Measurements from ENCODE around the gene AATK. TPM values are rescaled to one million over a fixed set of nuclear protein-coding genes. Genes with fewer than 3 reads are reported as not detected.

Gene AATK
- total RNA-seq, 1 experiment from 2014 or later: 24.2 TPM

DNA sequence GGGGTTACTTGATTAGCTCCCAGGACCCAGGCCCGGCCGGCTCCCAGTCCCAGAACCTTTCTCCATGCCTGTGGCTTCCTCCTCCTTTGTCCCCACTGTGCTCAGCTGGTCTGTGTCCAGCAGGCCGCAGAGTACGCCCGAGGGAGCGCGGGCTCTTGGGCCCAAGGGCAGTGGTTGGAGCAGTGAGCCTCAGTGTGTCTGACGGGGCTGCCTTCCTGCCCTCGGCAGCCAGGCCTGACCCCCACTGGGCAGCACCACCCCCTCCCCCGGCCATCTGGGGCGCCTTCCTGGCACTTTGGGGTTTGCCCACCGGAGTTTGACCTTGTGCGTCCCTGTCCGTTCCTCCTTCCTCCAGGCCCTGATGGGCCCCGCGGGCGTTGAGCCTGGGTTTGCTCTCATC, 63.2 kb downstream of the AATK start:
- no peaks in the 10 kb centered on the region for H3K36me3 ChIP-seq

DNA sequence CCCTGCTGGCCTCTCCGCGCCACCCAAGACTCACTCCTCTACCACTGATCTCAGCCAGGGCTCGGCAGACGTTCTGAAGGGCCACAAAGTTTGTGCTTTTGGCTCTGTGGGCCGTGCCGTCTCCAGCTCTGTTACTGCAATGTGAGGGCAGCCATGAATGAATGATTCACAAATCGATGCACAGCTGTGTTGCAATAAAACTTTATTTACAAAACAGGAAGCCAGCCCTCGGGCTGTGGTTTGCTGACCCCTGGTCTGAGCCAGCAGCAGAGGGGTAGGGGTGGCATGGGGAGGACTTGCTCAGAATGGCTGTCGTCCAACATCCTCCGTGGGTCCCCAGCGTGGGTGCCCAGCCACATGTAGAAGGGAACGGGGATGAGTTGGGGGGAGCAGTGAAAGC, 63.7 kb downstream of the AATK start:
- no peaks in the 10 kb centered on the region for H3K36me3 ChIP-seq
- H3K27me3 ChIP-seq: no peaks in the 10 kb centered on the region
- H3K4me3 ChIP-seq: no peak overlapping the region
- DNase-seq: no peak
- no peaks in the 10 kb centered on the region for H3K9me3 ChIP-seq (replicated peaks)
- peaks cover 9% of the 10 kb centered on the region for H3K4me1 ChIP-seq
- H3K27ac ChIP-seq: no peak overlapping the region

More for the DNA sequence above, 63.2 kb downstream of the AATK start:
- peaks cover 4% of the 10 kb centered on the region for H3K4me1 ChIP-seq
- H3K4me3 ChIP-seq: no peak overlapping the region
- no peaks in the 10 kb centered on the region for H3K9me3 ChIP-seq (replicated peaks)
- no peak for DNase-seq
- H3K27ac ChIP-seq: no peak overlapping the region
- no peaks in the 10 kb centered on the region for H3K27me3 ChIP-seq

DNA sequence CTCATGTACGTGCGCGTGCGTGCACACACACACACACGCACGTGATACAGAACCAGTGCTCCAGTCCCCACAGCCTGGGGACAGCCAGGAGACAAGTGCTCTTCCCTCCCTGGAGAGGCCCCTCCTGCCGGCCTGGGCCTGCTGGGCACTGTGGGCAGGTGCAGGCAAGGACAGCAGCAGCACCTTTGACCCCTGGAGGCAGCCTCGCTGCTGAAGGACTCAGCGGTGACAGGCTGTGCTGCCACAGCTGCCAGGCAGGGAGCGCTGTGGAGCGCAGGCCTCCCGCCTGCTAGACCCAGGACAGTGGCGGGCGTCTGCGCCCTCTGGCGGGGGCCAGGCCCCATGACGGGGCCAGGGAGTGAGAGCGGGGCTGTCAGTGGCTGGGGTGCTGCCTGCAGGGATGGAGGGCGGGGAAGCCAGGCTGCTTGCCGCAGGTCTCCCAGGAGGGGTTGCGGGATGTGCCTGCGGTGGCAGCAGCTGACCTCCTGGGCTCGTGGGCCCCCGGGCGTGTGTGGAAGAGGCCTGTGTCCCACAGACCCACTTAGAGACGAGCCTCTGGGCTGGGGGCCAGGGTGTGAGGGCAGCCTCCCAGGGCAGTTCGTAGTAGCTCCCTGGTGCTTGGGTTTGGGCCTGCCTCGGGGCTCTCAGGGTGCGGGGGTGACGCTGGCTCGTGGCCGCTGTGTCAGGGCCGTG, 64.3 kb downstream of the AATK start:
- DNase-seq: peak; percentile 95 to 97
- H3K27ac ChIP-seq: no peak overlapping the region
- H3K27me3 ChIP-seq: no peaks in the 10 kb centered on the region
- no peaks in the 10 kb centered on the region for H3K9me3 ChIP-seq (replicated peaks)
- no peaks in the 10 kb centered on the region for H3K36me3 ChIP-seq
- H3K4me3 ChIP-seq: no peak overlapping the region
- peaks cover 13% of the 10 kb centered on the region for H3K4me1 ChIP-seq

DNA sequence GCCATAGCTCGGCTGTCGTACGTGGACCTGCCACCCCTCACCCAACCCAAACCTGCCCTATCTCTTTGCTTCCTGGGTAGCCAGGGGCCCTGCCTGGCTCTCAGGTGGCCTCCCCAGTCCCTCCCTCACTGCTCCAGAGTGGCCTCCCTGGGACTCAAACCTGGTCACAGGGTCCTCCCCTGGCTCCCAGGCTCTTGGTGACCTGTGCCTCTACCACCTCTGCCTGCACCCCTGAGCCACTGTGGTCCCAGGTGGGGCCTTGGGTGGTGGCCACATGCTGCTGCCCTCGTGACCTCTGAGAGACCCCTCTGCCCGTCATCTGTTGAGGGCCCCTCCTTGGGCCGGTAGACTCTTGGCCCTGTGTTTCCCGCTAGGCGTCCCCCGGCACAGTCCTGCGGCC, 65.4 kb downstream of the AATK start:
- Histone ChIP-seq H3K36me3 (no peaks in the 10 kb centered on the region), H3K4me1 (peaks cover 24% of the 10 kb centered on the region), H3K27me3 (no peaks in the 10 kb centered on the region), H3K9me3 (replicated peaks) (no peaks in the 10 kb centered on the region), H3K4me3 (no peak overlapping the region), H3K27ac (no peak overlapping the region)
- DNase-seq: no peak

DNA sequence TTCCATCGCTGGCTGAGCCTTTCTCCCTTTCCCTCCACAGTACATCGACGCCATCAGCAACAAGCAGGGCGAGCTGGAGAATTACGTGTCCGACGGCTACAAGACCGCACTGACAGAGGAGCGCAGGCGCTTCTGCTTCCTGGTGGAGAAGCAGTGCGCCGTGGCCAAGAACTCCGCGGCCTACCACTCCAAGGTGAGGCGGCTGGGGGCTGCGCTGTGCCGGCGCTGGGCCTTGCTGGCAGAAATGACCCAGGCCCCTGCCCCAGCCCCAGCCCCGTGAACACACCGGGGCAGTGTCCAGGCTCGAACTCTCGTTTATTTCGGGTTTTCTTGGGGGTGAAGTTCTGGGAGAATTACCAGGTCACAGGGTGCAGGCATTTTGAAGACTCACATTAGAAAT, 66.1 kb downstream of the AATK start:
- Histone ChIP-seq H3K27ac (no peak overlapping the region), H3K4me1 (peaks cover 31% of the 10 kb centered on the region), H3K9me3 (replicated peaks) (no peaks in the 10 kb centered on the region), H3K4me3 (no peak overlapping the region), H3K36me3 (no peaks in the 10 kb centered on the region), H3K27me3 (no peaks in the 10 kb centered on the region)
- no peak for DNase-seq

DNA sequence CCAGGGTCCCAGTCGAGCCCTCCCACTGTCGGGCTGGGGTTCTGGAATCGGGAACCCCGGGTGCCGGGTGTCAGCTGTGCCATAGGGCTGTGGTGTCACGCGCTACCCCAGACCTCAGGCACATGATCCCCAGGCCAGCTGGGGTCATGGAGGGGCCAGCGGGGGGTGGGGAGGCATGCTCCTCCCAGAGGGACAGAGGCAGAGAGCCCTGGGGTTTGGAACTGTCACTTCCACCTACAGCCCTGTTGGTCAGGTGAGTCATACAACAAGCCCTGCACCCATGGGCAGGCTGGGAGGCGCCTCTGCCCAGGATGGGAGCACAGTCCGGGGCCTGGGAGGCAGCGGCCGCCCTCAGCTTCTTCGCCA, 68.1 kb downstream of the AATK start:
- peak overlapping the region; percentile 13 for H3K4me3 ChIP-seq
- H3K4me1 ChIP-seq: peaks cover 39% of the 10 kb centered on the region
- H3K9me3 ChIP-seq (replicated peaks): no peaks in the 10 kb centered on the region
- H3K27ac ChIP-seq: peak overlapping the region; percentile 11
- no peaks in the 10 kb centered on the region for H3K27me3 ChIP-seq
- peak; percentile 63 for DNase-seq
- H3K36me3 ChIP-seq: no peaks in the 10 kb centered on the region

DNA sequence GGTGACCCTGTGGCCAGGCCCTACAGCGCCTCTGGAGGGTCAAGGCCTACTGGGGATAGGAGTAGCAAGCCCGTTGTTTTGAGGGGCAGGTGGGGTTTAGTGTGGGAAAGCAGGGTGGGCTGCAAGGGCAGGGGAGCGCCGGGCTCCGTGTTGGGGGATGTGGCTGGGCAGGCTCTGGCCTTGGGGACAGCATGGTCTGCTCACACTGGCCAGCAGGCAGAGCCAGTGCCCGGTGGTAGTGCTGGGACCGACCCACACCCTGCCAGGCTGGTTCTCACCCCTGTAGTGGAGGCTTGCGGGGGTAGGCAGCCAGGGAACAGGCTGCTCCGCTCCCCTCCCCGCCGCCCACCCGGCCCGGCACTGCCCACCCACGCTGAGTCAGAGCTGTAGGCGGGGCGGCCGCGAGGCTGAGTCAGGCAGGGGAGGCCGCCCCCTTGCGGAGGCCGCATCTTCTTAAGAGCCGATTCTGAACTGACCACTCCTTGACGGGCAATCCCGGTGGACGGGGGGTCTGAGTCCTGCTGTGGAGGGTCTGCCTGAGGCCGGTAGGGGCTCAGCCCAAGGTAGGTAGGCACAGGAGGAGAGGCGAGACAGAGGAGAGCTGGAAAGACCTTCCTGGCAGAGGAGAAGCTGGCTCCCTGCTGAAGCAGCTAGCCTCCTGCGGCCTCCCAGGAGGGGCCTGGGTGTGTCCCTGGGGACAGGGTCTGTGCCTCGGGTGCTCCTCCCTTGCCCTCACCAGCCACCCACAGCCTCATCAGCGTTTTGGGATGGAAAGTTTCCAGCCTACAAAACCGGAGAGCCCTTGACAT, 68.7 kb downstream of the AATK start:
- Histone ChIP-seq H3K9me3 (replicated peaks) (no peaks in the 10 kb centered on the region), H3K27me3 (no peaks in the 10 kb centered on the region), H3K4me1 (peaks cover 39% of the 10 kb centered on the region), H3K27ac (peak overlapping the region; percentile 11), H3K4me3 (peak overlapping the region; percentile 13), H3K36me3 (no peaks in the 10 kb centered on the region)
- peak; percentile 89 to 93 for DNase-seq

DNA sequence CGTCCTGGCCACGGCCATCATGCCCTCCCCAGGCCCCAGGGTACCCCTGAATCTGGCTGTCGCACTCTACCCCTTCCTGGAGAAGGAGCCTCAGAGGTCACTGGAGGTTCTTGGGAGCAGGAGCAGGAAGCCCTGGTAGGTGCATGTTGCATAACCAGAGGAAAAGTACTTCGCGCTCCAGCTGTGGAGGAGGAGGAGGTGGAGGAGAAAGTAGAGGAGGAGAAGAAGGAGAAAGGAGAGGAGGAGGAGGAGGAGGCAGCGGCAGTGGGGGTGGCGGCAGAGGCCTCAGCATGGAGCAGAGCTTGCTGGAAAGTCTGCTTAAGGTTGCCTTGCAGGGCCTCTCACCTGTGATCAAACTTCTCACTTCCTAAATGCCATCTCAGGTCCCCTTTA, 69.3 kb downstream of the AATK start:
- no peak overlapping the region for H3K27ac ChIP-seq
- no peaks in the 10 kb centered on the region for H3K36me3 ChIP-seq
- no peaks in the 10 kb centered on the region for H3K9me3 ChIP-seq (replicated peaks)
- DNase-seq: no peak
- H3K4me3 ChIP-seq: no peak overlapping the region
- H3K27me3 ChIP-seq: no peaks in the 10 kb centered on the region
- peaks cover 39% of the 10 kb centered on the region for H3K4me1 ChIP-seq

DNA sequence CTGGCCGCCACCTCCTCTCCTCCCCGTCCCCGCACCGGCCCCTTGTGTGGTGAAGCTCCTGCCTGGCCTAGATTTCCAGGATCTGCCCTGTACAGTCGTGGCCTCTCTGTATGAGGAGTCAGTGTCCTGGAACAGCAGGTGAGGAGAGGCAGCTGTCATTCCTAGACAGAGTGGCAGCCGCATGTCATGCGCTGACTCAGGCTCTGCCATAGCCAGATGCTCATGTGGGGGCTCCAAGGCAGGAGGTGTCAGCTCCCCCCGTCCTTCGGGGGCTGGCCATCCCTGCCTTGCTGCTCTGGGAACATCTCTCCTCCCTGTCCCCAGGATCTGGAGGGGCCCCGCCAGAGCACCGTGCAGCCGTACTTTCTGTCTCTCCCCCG, 70.6 kb downstream of the AATK start:
- Histone ChIP-seq H3K9me3 (replicated peaks) (no peaks in the 10 kb centered on the region), H3K27me3 (no peaks in the 10 kb centered on the region), H3K4me3 (no peak overlapping the region; the same call in 1 of the 2 replicates), H3K4me1 (peaks cover 47% of the 10 kb centered on the region), H3K27ac (peak overlapping the region; percentile 75), H3K36me3 (no peaks in the 10 kb centered on the region)
- peak; percentile 75 for DNase-seq

DNA sequence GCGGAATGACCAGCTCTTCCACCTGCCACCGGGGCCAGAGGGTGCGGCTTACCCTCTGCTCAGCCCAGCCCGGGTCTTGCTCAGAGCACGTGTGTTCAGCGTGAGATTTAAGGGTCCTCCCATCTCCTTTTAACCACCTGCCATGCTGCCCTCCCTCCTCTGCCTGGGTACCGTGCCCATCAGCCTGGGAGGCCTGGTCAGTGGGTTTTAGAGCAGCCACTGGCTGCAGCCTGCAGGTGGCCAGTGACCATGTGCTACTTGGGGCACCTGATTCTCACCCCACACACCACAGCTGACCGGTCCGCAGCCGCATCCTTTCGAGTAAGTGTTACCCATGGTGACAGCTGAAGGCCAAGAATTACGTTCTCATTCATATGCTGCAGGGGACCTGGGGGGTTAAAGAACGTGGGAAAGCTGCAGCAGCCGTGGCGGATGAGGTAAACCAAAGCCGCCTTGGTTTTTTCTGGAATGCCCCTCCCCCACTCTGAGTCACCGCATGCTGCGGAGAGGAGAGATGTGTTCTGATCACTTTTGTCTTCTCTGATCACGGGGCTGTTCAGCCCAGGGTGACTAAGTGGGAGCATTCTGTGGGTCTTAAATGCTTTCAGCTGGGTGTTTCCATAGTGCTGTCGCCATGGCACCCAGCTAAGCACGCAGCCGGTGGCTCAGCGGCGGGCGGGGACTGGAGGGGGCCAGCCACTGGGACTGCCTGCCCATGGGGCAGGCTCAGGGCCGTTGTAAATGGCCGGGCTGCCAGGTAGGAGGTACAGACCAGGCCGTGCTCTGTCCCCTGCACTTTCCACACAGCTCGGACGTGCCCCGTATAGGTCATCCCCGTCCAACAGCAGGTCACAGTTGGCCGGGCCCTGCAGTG, 71.3 kb downstream of the AATK start:
- Histone ChIP-seq H3K9me3 (replicated peaks) (no peaks in the 10 kb centered on the region), H3K36me3 (no peaks in the 10 kb centered on the region), H3K27ac (peak overlapping the region; percentile 75), H3K27me3 (no peaks in the 10 kb centered on the region), H3K4me3 (no peak overlapping the region; the same call in 1 of the 2 replicates), H3K4me1 (peaks cover 53% of the 10 kb centered on the region)
- peak; percentile 98 to 99 for DNase-seq

DNA sequence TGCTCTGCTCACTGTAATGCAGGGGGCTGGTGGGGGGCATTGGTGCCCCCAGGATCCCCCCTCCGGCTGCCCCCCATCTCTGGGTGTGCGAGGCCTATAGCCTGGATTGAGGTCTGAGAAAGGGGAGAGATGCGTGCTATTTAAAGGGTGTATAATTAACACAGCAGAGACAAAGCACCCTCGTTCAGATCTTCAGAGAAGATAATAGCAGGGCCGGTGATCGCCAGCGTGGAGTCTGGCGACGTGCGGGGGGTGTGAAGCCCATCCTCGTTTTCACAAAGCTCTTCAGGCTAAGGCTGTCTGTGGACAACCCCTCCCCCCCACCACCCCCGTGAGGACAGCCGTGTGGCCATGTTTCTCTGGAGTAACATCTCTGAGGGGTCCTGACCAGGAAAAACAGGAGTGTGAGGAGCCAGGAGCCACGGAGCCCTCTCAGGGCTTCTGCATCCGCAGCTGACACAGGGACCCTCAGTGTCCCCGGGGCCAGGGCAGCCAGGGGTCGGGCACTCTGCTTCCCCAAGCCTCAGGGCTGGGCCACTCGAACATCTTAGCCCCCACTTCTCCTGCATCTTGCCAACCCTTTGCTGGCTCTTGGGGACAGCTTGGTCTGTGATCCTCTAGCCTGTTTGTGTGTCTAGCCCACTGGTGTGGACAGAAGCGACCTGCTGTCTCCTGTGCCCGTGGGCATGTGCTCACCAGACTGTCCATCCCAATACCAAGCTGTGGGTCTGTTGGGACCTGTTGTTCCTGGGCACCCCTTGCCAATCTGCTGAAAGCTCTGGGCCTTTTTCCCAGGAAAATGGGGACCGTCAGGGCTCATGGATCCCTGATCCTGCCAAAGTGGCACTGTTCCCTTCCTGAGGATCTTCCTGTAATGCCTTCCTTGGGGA, 72.2 kb downstream of the AATK start:
- Histone ChIP-seq H3K9me3 (replicated peaks) (no peaks in the 10 kb centered on the region), H3K27ac (peak overlapping the region; percentile 75), H3K36me3 (no peaks in the 10 kb centered on the region), H3K4me1 (peaks cover 54% of the 10 kb centered on the region), H3K27me3 (no peaks in the 10 kb centered on the region), H3K4me3 (no peak overlapping the region)
- no peak for DNase-seq

DNA sequence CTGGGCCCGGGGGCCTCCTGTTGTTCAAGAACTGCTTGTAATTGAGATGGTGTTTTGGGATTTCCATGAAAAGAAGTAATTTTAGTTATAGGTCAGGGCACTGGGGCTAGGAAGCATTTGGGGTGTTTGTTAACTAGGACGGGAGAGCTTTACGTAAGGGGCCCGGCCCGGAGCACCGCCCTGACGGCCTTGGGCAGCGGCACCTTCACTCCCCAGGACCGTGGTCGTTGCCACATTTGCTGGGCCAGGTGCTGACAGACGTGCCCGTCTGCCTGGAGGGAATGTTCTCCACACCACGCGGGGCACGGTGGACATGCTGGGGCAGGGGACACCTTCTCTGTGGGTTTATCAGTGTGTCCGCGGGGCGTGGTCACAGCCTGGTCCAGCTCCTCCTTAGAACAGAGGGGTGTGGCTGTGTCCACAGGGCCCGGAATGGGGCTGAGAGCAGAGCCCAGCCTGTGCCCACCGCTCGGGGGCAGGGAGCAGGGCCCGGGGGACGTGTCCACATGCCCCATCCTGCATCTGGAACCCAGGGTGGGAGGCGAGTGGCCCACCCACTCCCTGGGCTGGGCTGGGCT, 73.4 kb downstream of the AATK start:
- no peaks in the 10 kb centered on the region for H3K36me3 ChIP-seq
- no peak overlapping the region for H3K27ac ChIP-seq
- DNase-seq: no peak
- H3K4me3 ChIP-seq: no peak overlapping the region
- no peaks in the 10 kb centered on the region for H3K9me3 ChIP-seq (replicated peaks)
- H3K27me3 ChIP-seq: no peaks in the 10 kb centered on the region
- peaks cover 48% of the 10 kb centered on the region for H3K4me1 ChIP-seq

DNA sequence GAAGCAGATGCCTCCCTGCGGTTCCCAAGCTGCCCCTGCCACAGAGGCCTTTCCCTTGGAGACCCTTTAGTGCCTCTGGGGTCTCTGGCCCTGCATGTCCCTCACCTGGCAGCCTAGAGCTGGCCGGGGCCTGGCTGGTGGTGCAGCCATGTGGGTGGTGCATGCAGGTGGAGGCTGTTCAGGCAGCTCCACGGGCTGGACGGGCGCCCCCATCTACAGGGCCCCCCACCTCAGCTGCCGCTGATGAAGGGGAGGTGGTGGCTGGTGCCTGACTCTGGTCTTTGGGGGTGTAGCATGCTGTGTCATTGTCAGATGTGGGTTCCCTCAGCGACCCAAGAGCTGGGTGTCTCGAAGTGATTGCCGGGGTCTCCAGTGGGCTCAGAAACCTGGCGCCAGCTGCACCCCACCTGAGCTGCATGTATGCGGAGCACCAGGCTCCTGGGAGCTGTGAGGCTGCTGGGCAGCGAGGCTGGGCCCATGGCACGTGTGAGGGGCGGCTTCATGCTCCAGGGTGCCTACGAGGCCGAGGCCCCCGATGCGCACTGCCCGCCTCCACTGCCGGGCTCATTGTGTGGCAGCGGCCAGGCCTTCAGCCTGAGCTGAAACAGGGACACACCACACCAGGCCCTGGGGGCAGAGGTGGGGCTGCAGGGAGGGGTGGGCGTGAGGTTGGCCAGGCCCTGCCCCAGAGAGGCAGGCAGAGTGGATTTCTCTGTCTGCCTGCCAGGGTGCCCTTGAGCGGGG, 74.1 kb downstream of the AATK start:
- Histone ChIP-seq H3K27me3 (no peaks in the 10 kb centered on the region), H3K4me3 (no peak overlapping the region), H3K27ac (no peak overlapping the region), H3K9me3 (replicated peaks) (no peaks in the 10 kb centered on the region), H3K36me3 (no peaks in the 10 kb centered on the region), H3K4me1 (peaks cover 42% of the 10 kb centered on the region)
- no peak for DNase-seq
